ENCODE data around the gene TF.
"Not testable (repeated sequence)": the region's sequence is repeated elsewhere in the genome, so short reads cannot be mapped to it uniquely, and the experiment has no call there.

- TF ChIP-seq CTCF, POLR2A (IDR thresholded peaks at IDR 0.05): not testable (repeated sequence)
These were observed 14.0 kb upstream of the TF start for GRCh38 chr3:133732231-133732630.
